HPDE6-E6E7 (cell line): Measurements from ENCODE around the gene UBE4B.
A peak's percentile ranks its signal among the peaks of the same experiment; 100 is the strongest.
"Not testable (repeated sequence)": the region's sequence is repeated elsewhere in the genome, so short reads cannot be mapped to it uniquely, and the experiment has no call there.

ENCODE experiments used
- DNase-seq: peaks from one replicate; pipeline ENCODE4 v3.0.0; 2011; ENCODE audit warnings: missing footprints; ENCODE audit errors: extremely low spot score

UBE4B gene

DNA sequence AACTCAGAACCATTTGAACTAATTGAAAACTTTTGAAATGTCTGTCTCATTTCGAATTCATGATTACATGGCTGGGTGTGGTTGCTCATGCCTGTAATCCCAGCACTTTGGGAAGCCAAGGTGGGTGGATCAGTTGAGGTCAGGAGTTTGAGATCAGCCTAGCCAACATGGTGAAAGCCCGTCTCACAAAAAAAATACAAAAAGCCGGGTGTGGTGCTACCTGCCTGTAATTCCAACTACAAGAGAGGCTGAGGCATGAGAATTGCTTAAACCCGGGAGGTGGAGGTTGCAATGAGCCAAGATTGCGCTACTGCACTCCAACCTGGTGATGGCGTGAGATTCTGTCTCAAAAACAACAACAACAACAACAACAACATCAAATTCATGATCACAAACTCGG is 40.6 kb downstream of the UBE4B start:
- not testable (repeated sequence) for DNase-seq

DNA sequence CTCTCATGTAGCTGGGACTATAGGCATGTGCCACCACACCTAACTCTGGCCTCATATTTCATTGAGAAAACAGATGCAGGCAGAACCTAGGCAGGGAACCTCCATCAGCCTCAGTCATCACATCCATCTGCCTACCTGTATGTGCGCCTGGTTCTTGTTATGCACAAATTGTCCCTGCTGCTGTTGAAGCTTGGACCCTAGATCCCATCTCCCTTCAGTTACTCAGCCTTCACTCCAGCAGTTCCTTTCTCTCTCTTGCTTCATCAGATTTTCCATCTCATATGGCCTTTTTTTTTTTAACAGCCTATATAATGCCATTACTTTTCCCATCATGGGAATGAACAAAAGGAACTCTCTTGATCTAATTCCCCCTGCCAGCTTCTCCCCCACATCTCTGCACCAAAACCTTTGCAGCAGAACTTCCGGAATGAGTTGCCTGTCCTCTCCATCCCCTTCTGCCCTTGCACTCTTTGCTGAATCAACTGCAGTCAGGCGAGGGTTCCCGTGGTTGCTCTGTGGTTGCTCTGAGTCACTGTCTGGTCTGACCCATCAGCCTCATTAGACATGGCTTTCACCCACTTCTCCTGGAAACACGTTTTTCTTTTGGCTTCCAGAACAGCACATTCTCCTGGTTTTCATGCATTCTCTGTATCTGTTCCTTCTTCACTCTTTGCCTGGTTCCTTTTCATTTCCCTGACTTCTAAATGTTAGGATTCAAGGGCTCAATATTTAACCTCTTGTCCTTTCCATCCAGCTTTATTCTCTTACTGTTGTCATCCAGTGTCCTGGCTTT is 41.5 kb downstream of the UBE4B start:
- DNase-seq: peak; percentile 95

- DNase-seq: no peak
Observed at GRCh38 chr1:10074852-10075730, 42.3 kb downstream of the UBE4B start.

DNA sequence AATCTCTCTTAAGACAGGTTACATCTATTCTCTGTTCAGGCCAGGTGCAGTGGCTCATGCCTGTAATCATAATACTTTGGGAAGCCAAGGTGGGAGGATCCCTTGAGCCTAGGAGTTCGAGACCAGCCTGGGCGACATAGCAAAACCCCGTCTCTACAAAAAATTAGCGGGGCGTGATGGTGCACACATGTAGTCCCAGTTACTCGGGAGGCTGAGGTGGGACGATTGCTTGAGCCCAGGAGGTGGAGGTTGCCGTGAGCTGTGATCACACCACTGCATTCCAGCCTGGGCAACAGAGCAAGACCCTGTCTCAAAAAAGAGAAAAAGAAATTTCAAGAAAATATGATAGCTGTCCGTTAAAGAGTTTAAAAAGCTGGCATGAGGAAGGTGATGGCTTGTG is 43.0 kb downstream of the UBE4B start:
- no peak for DNase-seq

DNA sequence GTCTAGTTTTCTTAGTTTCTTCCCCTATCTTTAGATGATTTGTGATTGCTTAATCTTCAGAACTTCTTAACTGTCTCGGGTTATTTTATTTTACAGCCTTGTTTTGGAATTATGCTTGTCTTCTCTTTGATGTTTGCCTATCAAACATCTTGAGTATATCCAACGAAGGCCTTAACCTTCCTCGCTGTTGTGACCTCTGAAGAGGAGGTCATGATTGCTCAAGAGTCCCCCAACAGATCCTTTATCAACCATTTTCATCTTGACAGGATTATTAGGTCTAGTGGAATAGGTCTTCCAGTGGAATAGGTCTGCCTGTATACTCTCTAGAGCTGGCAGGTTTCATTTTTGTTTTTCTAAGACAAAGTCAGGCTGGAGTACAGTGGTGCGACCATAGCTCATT is 45.7 kb downstream of the UBE4B start:
- DNase-seq: no peak

DNA sequence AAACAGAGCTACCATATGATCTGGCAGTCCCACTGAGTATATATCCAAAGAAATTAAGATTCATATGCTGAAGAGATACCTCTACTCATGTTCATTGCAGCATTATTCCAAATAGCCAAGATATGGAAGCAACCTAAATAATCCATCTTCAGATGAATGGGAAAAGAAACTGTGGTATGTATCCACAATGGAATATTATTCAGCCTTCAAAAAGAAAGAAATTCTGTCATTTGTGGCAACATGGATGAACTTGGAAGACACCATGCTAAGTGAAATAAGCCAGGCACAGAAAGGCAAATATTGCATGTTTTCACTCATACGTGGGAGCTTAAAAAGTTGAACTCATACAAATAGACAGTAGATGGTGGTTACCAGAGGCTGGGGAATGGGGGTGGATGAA is 47.8 kb downstream of the UBE4B start:
- no peak for DNase-seq

DNA sequence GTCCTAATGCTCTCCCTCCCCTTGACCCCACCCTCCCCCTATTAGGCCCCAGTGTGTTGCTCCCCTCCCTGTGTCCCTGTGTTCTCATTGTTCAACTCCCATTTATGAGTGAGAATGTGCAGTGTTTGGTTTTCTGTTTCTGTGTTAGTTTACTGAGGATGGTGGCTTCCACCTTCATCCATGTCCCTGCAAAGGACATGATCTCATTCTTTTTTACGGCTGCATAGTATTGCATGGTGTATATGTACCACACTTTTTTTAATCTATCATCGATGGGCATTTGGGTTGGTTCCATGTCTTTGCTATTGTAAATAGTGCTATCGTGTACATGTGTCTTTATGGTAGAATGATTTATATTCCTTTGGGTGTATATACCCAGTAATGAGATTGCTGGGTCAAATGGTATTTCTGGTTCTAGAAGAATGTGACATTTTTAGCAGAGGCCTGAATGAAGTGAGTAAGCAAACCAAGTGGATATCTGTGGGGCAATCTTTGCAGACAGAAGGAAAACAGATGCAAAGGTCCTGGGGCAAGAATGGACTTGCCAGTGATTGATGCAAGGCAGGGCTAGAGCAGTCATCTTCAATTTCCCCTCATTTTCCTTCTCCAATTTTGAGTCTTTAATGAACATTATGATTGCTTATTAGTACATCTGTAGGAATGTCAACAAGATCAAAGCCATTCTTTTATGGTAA is 50.2 kb downstream of the UBE4B start:
- DNase-seq: peak; percentile 83

- no peak for DNase-seq
Observed at GRCh38 chr1:10084045-10084444, 51.3 kb downstream of the UBE4B start.

DNA sequence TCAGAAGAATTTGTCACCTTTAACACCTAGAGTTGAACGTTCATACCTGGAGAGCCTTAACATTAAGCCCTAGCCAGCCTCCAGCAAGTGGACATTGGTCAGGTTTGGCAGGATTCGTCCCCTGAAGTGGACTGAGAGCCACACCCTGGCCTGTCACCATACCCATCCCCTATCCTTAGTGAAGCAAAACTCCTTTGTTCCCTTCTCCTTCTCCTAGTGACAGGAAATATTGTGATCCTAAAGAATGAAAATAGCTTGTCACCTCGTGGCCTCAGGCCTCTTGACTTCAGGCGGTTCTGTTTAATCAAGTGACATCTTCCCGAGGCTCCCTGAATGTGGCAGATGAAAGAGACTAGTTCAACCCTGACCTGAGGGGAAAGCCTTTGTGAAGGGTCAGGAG is 52.3 kb downstream of the UBE4B start:
- DNase-seq: no peak

DNA sequence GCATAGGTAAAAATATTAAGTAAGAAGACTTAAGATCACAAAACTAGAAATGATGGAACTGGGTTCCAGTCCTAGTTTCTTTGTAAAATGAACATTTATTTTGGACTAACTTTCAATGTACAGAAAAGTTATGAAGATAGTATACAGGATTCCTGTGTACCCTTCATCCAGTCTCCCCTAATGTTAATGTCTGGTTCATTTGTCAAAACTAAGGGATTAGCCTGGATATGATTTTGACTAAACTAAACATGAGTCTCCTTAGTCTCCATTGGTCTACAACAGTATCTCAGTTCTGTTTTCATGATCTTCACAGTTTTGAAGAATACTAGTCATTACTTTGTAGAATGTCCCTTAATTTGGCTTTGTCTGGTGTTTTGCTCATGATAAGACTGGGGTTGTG is 54.5 kb downstream of the UBE4B start:
- DNase-seq: no peak

- no peak for DNase-seq
Observed at GRCh38 chr1:10101929-10102328, 69.2 kb downstream of the UBE4B start.

- no peak for DNase-seq
Observed at GRCh38 chr1:10103193-10103592, 70.4 kb downstream of the UBE4B start.

GRCh38 chr1:10104834-10105233 is 72.1 kb downstream of the UBE4B start:
- DNase-seq: no peak

DNA sequence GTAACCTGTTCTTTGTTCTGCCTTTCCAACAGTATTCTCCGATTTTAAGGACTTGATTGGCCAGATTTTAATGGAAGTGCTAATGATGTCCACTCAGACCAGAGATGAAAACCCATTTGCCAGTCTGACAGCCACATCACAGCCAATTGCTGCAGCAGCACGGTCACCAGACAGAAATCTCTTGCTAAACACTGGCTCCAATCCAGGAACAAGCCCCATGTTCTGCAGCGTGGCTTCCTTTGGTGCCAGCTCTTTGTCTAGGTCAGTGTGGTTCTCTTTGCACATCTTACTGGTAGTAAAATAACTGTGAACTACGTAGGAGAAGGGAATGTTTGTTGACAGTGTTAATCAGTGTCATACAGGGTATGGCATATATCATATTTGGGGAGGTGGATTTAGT is 72.7 kb downstream of the UBE4B start:
- no peak for DNase-seq

- DNase-seq: no peak
Observed at GRCh38 chr1:10106241-10106640, 73.5 kb downstream of the UBE4B start.

GRCh38 chr1:10106756-10107475 is 74.2 kb downstream of the UBE4B start:
- peak; percentile 7 for DNase-seq

GRCh38 chr1:10107476-10107847 is 74.7 kb downstream of the UBE4B start:
- not testable (repeated sequence) for DNase-seq

DNA sequence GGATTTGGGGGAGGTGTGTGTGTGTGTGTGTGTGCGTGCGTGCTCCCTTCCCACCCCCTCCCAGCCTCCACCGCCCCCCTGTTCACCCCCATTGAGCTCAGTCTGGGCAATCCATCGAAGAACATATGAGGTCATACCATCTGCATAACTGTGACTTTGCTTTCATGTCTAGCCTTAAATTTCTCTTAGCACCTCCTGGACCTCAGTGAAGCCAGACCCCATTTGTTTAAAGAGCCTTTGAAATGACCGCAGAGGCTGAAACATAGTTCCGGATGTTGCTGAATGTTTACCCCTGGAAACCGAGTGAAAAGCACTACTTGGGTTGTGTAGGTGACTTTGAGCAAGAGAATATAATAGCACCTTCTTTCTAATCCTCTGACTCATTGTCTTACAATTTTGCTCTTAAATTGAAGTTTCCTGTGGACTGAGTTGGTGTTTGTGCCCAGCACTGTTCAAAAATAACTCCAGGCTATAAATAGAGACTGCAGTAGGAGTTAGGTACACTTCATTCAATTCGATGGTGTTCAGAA is 75.4 kb downstream of the UBE4B start:
- peak; percentile 54 for DNase-seq

- no peak for DNase-seq
Observed at GRCh38 chr1:10108948-10109708, 76.4 kb downstream of the UBE4B start.

- no peak for DNase-seq
Observed at GRCh38 chr1:10113501-10113900, 80.7 kb downstream of the UBE4B start.

DNA sequence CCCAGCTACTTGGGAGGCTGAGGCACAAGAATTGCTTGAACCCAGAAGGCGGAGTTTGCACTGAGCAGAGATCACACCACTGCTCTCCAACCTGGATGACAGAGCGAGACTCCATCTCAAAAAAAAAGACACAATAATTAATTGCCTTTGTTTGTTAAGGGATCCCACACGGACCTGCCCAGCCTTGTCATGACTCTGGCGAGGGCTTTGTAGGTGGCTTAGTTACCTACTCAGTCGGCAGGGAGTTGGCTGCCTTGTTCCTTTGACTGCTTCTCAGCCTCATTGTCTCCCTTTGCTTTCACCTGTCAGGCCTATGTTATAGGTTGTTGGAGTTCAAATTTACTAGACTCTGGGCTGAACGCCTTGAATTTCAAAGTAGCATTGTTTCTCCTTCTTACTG is 82.0 kb downstream of the UBE4B start:
- DNase-seq: no peak
